ENCODE results near the gene VCX. TPM values are rescaled to one million over a fixed set of nuclear protein-coding genes. Genes with fewer than 3 reads are reported as not detected.

VCX gene
- total and polyA plus RNA-seq, 9 of the 15 experiments (the other 6 are each of a cell fraction or from before 2014, with no cell fraction given): 0.83 to 35.3 (median 9.5) TPM

- Histone ChIP-seq H3K9me3 (replicated peaks; ENCODE audit: control insufficient read depth, insufficient read depth, low read depth, low read length) (no peaks in the 10 kb centered on the region), H3K4me1 (replicated peaks in 1 of 2; ENCODE audit: control insufficient read depth in 2 of 2, insufficient read depth in 2 of 2, low read length in 2 of 2) (no peaks in the 10 kb centered on the region), H3K9me1 (ENCODE audit: control insufficient read depth, insufficient read depth, low read length) (no peaks in the 10 kb centered on the region), H4K20me1 (replicated peaks; ENCODE audit: control insufficient read depth, insufficient read depth, low read length) (no peaks in the 10 kb centered on the region), H3K4me2 (ENCODE audit: insufficient read depth, low read length) (no peak overlapping the region), H3K9ac (ENCODE audit: insufficient read depth in 1 of 2, low read depth in 2 of 2, low read length in 2 of 2) (no peak overlapping the region), H3K79me2 (ENCODE audit: control insufficient read depth, insufficient read depth, low read length) (no peaks in the 10 kb centered on the region), H3K4me3 (no peak overlapping the region), H3K27me3 (ENCODE audit: control insufficient read depth in 2 of 2, insufficient read depth in 2 of 2, low read length in 2 of 2) (no peaks in the 10 kb centered on the region), H2AFZ (ENCODE audit: low read depth, low read length) (no peak overlapping the region), H3K36me3 (ENCODE audit: control insufficient read depth, insufficient read depth, low read length) (no peaks in the 10 kb centered on the region), H3K27ac (ENCODE audit: extremely low read depth, low read depth, low read length) (no peak overlapping the region)
- CTCF ChIA-PET (ENCODE audit: low intra/inter-chr PET ratio): no interaction called here
- 0% methylated on average over 2 of the region's 2 CpGs for WGBS (ENCODE audit: insufficient coverage, low coverage, missing lambda C conversion rate)
- no peak for ATAC-seq
- POLR2A ChIA-PET: no interaction called here
- TF ChIP-seq EWSR1 (IDR thresholded peaks at IDR 0.05; ENCODE audit: borderline replicate concordance, low read depth, partially characterized antibody): no peak
- no peak for TF ChIP-seq ZNF24 (IDR thresholded peaks at IDR 0.05)
- no peak for TF ChIP-seq RBM15 (IDR thresholded peaks at IDR 0.05; ENCODE audit: insufficient read depth, low read length)
- no peak for TF ChIP-seq SMC3 (conservative IDR thresholded peaks at IDR 0.05; ENCODE audit: insufficient read depth, low read depth, low read length)
- TF ChIP-seq ZNF609 (CRISPR knock-in tag; IDR thresholded peaks at IDR 0.05; ENCODE audit: borderline replicate concordance): no peak
- TF ChIP-seq ZNF507 (tag; conservative IDR thresholded peaks at IDR 0.05): no peak
- TF ChIP-seq ETV6 (IDR thresholded peaks at IDR 0.05; ENCODE audit: borderline replicate concordance in 1 of 2, low read depth in 2 of 2, low read length in 1 of 2): no peak
- no peak for TF ChIP-seq ETV6 (CRISPR knock-in tag; IDR thresholded peaks at IDR 0.05; ENCODE audit: borderline replicate concordance)
- no peak for TF ChIP-seq SMAD2 (IDR thresholded peaks at IDR 0.05; ENCODE audit: low read depth, low read length)
- TF ChIP-seq JUND (IDR thresholded peaks at IDR 0.05; ENCODE audit: borderline replicate concordance, low read depth, low read length): no peak
- TF ChIP-seq JUND (tag; IDR thresholded peaks at IDR 0.05; ENCODE audit: borderline replicate concordance, low read depth, low read length): no peak
- TF ChIP-seq THAP7 (CRISPR knock-in tag; IDR thresholded peaks at IDR 0.05): no peak
- no peak for TF ChIP-seq MNT (conservative IDR thresholded peaks at IDR 0.05)
- in situ Hi-C loops (cut with MboI) (no loop called here), intact Hi-C loops (cut with micrococcal nuclease) (no loop called here)
- no peak for FAIRE-seq
- peak in 2 of 4 experiments; percentile 2 to 5 for DNase-seq (ENCODE audit: extremely low read depth in 1 of 4, low spot score in 3 of 4)
- BruUV-seq (replicated peaks): no TSS peak
Measured at GRCh38 chrX:7828594-7828993, 14.4 kb upstream of the VCX start.

All from K562 (cell line).